GM19099 (cell line): ENCODE data around the gene SYNE3.

Source experiments
- POLR2A ChIP-seq: IDR thresholded peaks from 3 replicates; pipeline ENCODE4 v1.6.1; 2011; ENCODE audit warnings: low read depth; ENCODE audit not compliant: insufficient read length; ENCODE audit errors: extremely low read depth

SYNE3 gene, protein sequence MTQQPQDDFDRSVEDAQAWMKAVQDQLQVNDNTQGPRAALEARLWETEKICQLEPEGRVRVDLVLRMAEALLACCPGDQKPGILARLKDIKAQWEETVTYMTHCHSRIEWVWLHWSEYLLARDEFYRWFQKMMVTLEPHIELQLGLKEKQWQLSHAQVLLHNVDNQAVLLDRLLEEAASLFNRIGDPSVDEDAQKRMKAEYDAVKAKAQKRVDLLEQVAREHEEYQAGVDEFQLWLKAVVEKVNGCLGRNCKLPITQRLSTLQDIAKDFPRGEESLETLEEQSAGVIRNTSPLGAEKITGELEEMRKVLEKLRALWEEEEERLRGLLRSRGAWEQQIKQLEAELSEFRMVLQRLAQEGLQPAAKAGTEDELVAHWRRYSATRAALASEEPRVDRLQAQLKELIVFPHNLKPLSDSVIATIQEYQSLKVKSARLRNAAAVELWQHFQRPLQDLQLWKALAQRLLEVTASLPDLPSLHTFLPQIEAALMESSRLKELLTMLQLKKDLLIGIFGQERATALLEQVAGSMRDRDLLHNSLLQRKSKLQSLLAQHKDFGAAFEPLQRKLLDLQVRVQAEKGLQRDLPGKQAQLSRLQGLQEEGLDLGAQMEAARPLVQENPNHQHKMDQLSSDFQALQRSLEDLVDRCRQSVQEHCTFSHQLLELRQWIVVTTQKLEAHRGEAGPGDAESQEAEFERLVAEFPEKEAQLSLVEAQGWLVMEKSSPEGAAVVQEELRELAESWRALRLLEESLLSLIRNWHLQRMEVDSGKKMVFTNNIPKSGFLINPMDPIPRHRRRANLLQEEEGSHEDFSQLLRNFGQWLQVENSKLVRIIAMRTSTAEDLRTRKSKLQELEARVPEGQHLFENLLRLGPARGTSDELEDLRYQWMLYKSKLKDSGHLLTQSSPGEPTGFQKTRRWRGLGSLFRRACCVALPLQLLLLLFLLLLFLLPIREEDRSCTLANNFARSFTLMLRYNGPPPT

GRCh38 chr14:95516554-95517181 is at the start of gene SYNE3:
SYNE3 (minus strand) TSS chr14:95516650; CDS start chr14:95475821, 40,829 bp downstream.
- TF ChIP-seq POLR2A = no peak

- no peak for TF ChIP-seq POLR2A
These were observed 47.6 kb upstream of the SYNE3 start for GRCh38 chr14:95564060-95564459.

DNA sequence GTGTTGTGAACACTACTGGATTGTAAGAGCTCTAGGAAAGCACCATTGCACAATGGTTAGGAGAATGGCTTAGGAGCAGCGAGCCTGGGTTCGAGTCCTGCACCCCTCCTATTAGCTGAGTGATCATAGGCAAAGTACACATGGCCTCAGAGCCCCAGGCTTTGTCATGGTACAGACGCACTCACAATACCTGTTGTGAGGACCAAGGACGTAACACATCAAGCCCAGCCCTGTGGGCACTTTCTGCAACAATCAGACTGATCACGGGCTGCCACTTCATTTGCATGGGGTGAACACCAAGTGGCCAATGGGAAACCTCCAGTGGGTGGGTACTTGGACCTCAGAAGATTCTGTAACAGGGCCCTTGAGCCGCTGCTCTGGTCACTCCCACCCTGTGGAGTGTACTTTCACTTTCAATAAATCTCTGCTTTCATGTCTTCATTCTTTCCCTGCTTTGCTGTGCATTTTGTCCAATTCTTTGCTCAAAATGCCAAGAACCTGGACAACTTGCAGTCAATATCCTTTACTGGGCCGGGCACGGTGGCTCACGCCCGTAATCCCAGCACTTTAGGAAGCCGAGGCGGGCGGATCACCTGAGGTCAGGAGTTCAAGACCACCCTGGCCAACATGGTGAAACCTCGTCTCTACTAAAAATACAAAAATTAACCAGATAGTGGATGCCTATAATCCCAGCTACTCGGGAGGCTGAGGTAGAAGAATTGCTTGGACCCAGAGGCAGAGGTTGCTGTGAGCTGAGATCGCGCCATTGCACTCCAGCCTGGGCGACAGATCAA is 46.6 kb upstream of the SYNE3 start:
- no peak for TF ChIP-seq POLR2A

DNA sequence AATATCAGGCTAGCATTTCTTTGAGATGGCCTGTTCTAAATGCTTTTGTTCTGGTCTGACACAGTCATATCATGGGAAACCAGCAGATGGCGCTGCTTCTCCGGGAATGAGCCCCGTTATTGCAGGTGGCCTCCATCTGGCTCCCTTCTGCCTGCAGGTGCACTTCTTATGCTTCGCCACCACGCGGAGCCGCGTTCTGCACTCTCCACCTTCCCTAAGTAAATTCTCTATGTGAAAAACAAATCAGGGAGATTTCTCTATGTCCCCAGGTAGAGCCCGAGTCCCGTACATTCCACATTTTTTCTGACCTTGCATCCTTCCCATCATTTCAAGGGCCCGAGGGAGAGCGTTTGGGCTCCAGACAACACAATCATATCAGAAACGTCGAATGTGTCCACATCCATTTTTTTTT is 44.6 kb upstream of the SYNE3 start:
- no peak for TF ChIP-seq POLR2A

DNA sequence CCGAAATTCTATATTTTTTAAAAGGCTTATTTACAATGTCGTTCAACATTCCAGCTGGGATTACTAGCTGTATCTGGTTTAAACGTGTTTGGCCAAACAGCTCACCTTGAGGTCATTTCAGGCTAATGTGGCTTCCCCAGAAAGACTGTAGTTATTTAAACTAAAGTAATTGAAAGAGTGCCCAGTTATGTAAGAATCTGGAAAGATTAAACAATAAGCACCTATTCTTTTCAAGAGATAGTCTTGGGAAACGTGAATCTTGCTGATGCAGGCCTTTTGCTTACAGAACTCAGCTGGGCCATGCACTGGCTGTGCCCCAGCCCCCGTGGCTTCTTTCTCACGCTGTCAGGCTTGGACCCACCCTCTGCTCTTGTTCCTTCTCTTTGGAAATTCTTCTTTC is 42.8 kb upstream of the SYNE3 start:
- TF ChIP-seq POLR2A = no peak

GRCh38 chr14:95557832-95558231 is 41.4 kb upstream of the SYNE3 start:
- TF ChIP-seq POLR2A = no peak

DNA sequence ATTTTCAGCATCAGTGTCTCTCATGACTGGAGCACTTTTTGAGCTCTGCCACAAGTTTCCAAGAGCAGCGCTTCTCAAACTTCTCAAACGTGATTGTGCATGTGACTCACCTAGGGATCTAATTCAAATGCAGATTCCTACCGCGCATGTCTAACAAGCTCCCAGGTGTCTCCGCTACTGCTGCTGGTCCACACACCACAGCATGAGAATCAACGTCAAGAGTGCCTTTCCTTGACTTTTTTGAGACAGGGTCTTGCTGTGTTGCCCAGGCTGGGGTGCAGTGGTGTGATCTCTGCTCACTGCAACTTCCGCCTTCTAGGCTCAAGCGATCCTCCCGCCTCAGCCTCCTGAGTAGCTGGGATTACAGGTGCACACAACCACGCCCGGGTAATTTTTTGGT is 40.8 kb upstream of the SYNE3 start:
- no peak for TF ChIP-seq POLR2A

DNA sequence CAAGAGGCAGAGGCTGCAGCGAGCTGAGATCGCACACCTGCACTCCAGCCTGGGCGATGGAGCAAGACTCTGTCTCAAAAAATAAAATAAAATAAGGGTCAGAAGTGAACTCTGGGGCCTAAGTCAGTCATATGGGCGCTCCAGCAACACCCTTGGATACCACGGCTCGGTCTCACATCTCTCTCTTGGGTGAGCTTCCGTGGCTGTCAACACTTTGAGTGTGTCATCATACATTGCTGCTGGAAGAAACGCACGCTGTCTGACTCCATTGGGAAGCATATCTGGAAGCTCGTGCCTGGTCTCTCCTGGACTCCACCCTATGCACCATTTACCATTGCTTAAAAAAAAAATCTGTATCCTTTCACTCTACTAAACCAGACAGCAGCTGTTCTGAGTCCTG is 38.6 kb upstream of the SYNE3 start:
- TF ChIP-seq POLR2A = no peak

GRCh38 chr14:95553141-95553540 is 36.7 kb upstream of the SYNE3 start:
- no peak for TF ChIP-seq POLR2A

DNA sequence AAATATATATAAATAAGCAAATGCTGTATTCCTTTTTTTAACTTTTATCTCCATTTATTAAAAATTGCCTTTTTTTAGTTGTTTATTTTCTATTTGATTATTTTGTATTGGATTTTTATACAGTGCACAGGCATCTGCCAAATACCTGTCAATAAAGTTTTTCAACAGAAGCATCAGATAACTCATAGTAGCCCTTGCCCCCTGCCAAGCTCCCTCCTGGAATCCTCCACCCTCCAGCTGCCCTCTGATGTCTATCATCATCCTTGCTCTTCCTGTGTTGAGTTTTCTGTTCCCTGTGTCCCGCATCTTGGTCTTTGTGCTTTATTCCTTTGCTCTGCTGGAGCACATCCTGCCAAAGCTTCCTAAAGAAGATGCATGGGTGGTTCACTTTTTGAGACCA is 35.0 kb upstream of the SYNE3 start:
- no peak for TF ChIP-seq POLR2A

GRCh38 chr14:95549656-95550585 is 33.5 kb upstream of the SYNE3 start:
- TF ChIP-seq POLR2A = no peak

GRCh38 chr14:95548328-95548929 is 32.0 kb upstream of the SYNE3 start:
- no peak for TF ChIP-seq POLR2A
